WTC11 (cell line): ENCODE results near the gene LPGAT1.

Experiments used
- CREB1 ChIP-seq: sonication (generic); formaldehyde crosslinking; IDR thresholded peaks from 2 replicates; pipeline ENCODE4 v1.8.0; 2023; ENCODE audit warnings: mild to moderate bottlenecking, missing genetic modification reagents
- FOXP1 ChIP-seq: sonication (generic); formaldehyde crosslinking; IDR thresholded peaks from 2 replicates; pipeline ENCODE4 v1.8.0; 2022; ENCODE audit warnings: missing genetic modification reagents, mild to moderate bottlenecking, moderate library complexity, borderline replicate concordance
- NFE2L1 ChIP-seq: sonication (generic); formaldehyde crosslinking; IDR thresholded peaks from 2 replicates; pipeline ENCODE4 v1.8.1; 2023; ENCODE audit warnings: missing genetic modification reagents
- ZBTB43 ChIP-seq: sonication (generic); formaldehyde crosslinking; IDR thresholded peaks from 2 replicates; pipeline ENCODE4 v1.8.1; 2023; ENCODE audit warnings: mild to moderate bottlenecking, missing genetic modification reagents
- ZNF138 ChIP-seq: sonication (generic); formaldehyde crosslinking; conservative IDR thresholded peaks from 2 replicates; pipeline ENCODE4 v1.8.1; 2022; ENCODE audit warnings: mild to moderate bottlenecking, moderate library complexity, missing genetic modification reagents
- TF ChIP-seq, protein P1 (sequence below): fragments of 200-600 bp; IDR thresholded peaks from 2 replicates; pipeline ENCODE4 v1.8.0; 2022; ENCODE audit warnings: antibody characterized with exemption

DNA sequence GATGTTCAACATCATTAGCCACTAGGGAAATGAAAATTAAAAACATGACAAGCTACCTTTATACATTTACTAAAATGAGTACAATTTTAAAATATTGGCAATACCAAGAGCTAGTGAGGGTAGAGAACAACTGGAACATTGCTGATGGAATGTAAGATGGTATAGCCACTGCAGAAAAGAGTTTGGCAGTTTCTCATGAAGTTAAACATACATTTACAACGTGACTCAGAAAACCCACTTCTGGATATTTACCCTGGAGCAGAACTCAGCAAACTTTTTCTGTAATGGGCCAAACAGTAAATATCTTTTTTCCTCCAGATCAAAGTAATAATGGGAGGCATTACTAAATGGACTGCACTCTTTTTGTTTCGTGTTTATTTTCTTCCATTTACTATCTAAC lies 22.1 kb downstream of the LPGAT1 start:
- TF ChIP-seq, protein P1, sequence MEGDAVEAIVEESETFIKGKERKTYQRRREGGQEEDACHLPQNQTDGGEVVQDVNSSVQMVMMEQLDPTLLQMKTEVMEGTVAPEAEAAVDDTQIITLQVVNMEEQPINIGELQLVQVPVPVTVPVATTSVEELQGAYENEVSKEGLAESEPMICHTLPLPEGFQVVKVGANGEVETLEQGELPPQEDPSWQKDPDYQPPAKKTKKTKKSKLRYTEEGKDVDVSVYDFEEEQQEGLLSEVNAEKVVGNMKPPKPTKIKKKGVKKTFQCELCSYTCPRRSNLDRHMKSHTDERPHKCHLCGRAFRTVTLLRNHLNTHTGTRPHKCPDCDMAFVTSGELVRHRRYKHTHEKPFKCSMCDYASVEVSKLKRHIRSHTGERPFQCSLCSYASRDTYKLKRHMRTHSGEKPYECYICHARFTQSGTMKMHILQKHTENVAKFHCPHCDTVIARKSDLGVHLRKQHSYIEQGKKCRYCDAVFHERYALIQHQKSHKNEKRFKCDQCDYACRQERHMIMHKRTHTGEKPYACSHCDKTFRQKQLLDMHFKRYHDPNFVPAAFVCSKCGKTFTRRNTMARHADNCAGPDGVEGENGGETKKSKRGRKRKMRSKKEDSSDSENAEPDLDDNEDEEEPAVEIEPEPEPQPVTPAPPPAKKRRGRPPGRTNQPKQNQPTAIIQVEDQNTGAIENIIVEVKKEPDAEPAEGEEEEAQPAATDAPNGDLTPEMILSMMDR = no peak
- no peak for TF ChIP-seq ZBTB43 (CRISPR knock-in tag)
- TF ChIP-seq NFE2L1 (CRISPR knock-in tag) = no peak
- no peak for TF ChIP-seq FOXP1 (CRISPR knock-in tag)
- TF ChIP-seq ZNF138 (CRISPR knock-in tag) = no peak
- no peak for TF ChIP-seq CREB1 (CRISPR knock-in tag)
